ENCODE measurements around the gene U2AF1L4. TPM values are rescaled to one million over a fixed set of nuclear protein-coding genes. Genes with fewer than 3 reads are reported as not detected.

The U2AF1L4 gene
- total RNA-seq, 3 donors from 2014 or later (not counting 1 experiment from before 2014, with no cell fraction given) = 63.7 to 78.2 (median 73.0) TPM

DNA sequence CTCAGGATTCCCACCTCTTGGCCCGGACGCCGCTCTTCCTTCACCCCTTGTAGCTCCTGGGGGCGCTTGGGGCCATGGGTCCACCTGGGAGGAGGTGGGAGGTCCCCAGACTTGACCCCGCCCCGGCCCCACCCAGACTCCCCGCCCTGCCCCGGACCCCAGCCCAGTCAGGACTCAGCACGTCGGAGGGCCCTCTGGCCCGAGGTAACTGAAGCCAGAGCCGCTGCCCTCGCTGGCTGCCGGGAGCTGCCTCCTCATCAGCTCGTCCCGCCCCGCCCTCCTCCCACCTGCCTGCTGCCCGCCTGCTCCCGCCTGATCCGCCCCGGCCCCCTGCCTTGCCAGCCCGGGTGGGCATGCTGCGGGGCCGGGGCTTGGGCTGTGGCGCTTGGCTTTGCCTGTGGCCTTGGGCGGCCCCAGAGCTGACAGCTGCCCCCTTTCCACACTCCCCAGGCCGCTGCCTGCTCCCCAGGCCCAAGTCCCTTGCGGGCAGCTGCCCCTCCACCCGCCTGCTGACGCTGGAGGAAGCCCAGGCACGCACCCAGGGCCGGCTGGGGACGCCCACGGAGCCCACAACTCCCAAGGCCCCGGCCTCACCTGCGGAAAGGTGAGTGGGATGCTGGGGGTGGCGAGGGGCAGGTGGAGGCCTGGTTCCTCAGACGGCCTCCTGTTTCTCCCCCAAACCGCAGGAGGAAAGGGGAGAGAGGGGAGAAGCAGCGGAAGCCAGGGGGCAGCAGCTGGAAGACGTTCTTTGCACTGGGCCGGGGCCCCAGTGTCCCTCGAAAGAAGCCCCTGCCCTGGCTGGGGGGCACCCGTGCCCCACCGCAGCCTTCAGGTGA, 39.5 kb upstream of the U2AF1L4 start:
- H3K4me3 Mint-ChIP-seq = no peak overlapping the region
- H3K9me3 Mint-ChIP-seq = no peaks in the 10 kb centered on the region
- peaks cover 7 to 10% of the 10 kb centered on the region in 2 donors for H3K4me1 Mint-ChIP-seq
- H3K9me3 ChIP-seq (ENCODE audit: control insufficient read depth, insufficient read depth, low read length) = no peaks in the 10 kb centered on the region
- H3K27me3 ChIP-seq (ENCODE audit: control insufficient read depth, insufficient read depth, low read length) = no peaks in the 10 kb centered on the region
- no peaks in the 10 kb centered on the region for H3K4me1 ChIP-seq (ENCODE audit: control insufficient read depth, insufficient read depth, low read length)
- intact Hi-C loops (cut with micrococcal nuclease) = no loop called here
- H3K36me3 ChIP-seq (ENCODE audit: control insufficient read depth, insufficient read depth, low read length) = peaks cover 5% of the 10 kb centered on the region
- H3K4me3 ChIP-seq (ENCODE audit: low read length) = no peak overlapping the region
- WGBS (ENCODE audit: insufficient coverage) = 92% methylated on average over 45 of the region's 45 CpGs
- TF ChIP-seq, protein P1, sequence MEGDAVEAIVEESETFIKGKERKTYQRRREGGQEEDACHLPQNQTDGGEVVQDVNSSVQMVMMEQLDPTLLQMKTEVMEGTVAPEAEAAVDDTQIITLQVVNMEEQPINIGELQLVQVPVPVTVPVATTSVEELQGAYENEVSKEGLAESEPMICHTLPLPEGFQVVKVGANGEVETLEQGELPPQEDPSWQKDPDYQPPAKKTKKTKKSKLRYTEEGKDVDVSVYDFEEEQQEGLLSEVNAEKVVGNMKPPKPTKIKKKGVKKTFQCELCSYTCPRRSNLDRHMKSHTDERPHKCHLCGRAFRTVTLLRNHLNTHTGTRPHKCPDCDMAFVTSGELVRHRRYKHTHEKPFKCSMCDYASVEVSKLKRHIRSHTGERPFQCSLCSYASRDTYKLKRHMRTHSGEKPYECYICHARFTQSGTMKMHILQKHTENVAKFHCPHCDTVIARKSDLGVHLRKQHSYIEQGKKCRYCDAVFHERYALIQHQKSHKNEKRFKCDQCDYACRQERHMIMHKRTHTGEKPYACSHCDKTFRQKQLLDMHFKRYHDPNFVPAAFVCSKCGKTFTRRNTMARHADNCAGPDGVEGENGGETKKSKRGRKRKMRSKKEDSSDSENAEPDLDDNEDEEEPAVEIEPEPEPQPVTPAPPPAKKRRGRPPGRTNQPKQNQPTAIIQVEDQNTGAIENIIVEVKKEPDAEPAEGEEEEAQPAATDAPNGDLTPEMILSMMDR (IDR thresholded peaks at IDR 0.05) = no peak
- no peaks in the 10 kb centered on the region for H3K36me3 Mint-ChIP-seq
- no peak overlapping the region for H3K27ac ChIP-seq (ENCODE audit: low read length)
- H3K27ac Mint-ChIP-seq = no peak overlapping the region
- DNase-seq (no peak), ATAC-seq (no peak)
- no peaks in the 10 kb centered on the region for H3K27me3 Mint-ChIP-seq (ENCODE audit: low read depth in 2 of 2)

GRCh38 chr19:35783469-35784434, 38.5 kb upstream of the U2AF1L4 start:
- H3K9me3 ChIP-seq (ENCODE audit: control insufficient read depth, insufficient read depth, low read length) = no peaks in the 10 kb centered on the region
- 88% methylated on average over 28 of the region's 28 CpGs for WGBS (ENCODE audit: insufficient coverage)
- Mint-ChIP-seq H3K27ac (peak overlapping the region in 1 of 2 donors; percentile 14), H3K36me3 (no peaks in the 10 kb centered on the region), H3K4me3 (no peak overlapping the region), H3K4me1 (peaks cover 7 to 10% of the 10 kb centered on the region in 2 donors), H3K27me3 (ENCODE audit: low read depth in 2 of 2) (no peaks in the 10 kb centered on the region), H3K9me3 (no peaks in the 10 kb centered on the region)
- DNase-seq = no peak
- peaks cover 5% of the 10 kb centered on the region for H3K36me3 ChIP-seq (ENCODE audit: control insufficient read depth, insufficient read depth, low read length)
- peak in 2 of 3 donors; percentile 29 to 61 for ATAC-seq
- intact Hi-C loops (cut with micrococcal nuclease) = no loop called here
- H3K27ac ChIP-seq (ENCODE audit: low read length) = no peak overlapping the region
- H3K4me1 ChIP-seq (ENCODE audit: control insufficient read depth, insufficient read depth, low read length) = no peaks in the 10 kb centered on the region
- no peak overlapping the region for H3K4me3 ChIP-seq (ENCODE audit: low read length)
- TF ChIP-seq, protein P1 (IDR thresholded peaks at IDR 0.05) = no peak
- H3K27me3 ChIP-seq (ENCODE audit: control insufficient read depth, insufficient read depth, low read length) = no peaks in the 10 kb centered on the region

- no peak overlapping the region for H3K27ac Mint-ChIP-seq
These were observed 37.4 kb upstream of the U2AF1L4 start for GRCh38 chr19:35782589-35782988.

More at GRCh38 chr19:35782589-35782988, 37.4 kb upstream of the U2AF1L4 start:
- DNase-seq (no peak), ATAC-seq (no peak)
- Histone ChIP-seq H3K9me3 (ENCODE audit: control insufficient read depth, insufficient read depth, low read length) (no peaks in the 10 kb centered on the region), H3K27ac (ENCODE audit: low read length) (no peak overlapping the region), H3K36me3 (ENCODE audit: control insufficient read depth, insufficient read depth, low read length) (peaks cover 5% of the 10 kb centered on the region), H3K4me1 (ENCODE audit: control insufficient read depth, insufficient read depth, low read length) (no peaks in the 10 kb centered on the region), H3K4me3 (ENCODE audit: low read length) (no peak overlapping the region), H3K27me3 (ENCODE audit: control insufficient read depth, insufficient read depth, low read length) (no peaks in the 10 kb centered on the region)
- Mint-ChIP-seq H3K36me3 (no peaks in the 10 kb centered on the region), H3K4me1 (peaks cover 7 to 10% of the 10 kb centered on the region in 2 donors), H3K27me3 (ENCODE audit: low read depth in 2 of 2) (no peaks in the 10 kb centered on the region), H3K4me3 (no peak overlapping the region), H3K9me3 (no peaks in the 10 kb centered on the region)
- WGBS (ENCODE audit: insufficient coverage) = 97% methylated on average over 12 of the region's 12 CpGs
- TF ChIP-seq, protein P1 (IDR thresholded peaks at IDR 0.05) = no peak
- intact Hi-C loops (cut with micrococcal nuclease) = no loop called here

Data from natural killer cell (primary cell).